Right ventricle myocardium superior (tissue), 1 donor: ENCODE measurements around the gene SLX4IP. TPM values are rescaled to one million over a fixed set of nuclear protein-coding genes. Genes with fewer than 3 reads are reported as not detected.
A peak's percentile ranks its signal among the peaks of the same experiment; 100 is the strongest.
"Not testable (repeated sequence)": the region's sequence is repeated elsewhere in the genome, so short reads cannot be mapped to it uniquely, and the experiment has no call there.

Experiments used
- ATAC-seq: fragments of 200-7000 bp; cut with Tn5 transposase; one replicate; pipeline ENCODE4 v1.9.1; 2020; ENCODE audit warnings: mild to moderate bottlenecking; ENCODE audit not compliant: poor library complexity
- DNase-seq: peaks from one replicate; pipeline ENCODE4 v3.0.0-alpha.2; 2020
- intact Hi-C: fragments of 100-400 bp; cut with DNase I; formaldehyde crosslinking; loops from one replicate; pipeline ENCODE4 v1.11.2; 2022
- long read RNA-seq: library from polyadenylated mRNA; unstranded; transcript quantifications from one replicate; pipeline ENCODE4 v2.0.0, GENCODE V29; 2021
- total RNA-seq: library from RNA; stranded (reverse); fragmentation: NEBNext Ultra II Directional; extraction: Animal tissue kit (Norgen Biotek cat#: 25700); gene quantifications from one replicate; pipeline ENCODE4 v1.2.1, GENCODE V29; 2021
- donor health status: DM: no; HTN: yes; CAD: no; lungs with severe emphysema.

Gene SLX4IP
- 2.6 TPM for total RNA-seq
- long read RNA-seq = 0 reads

- peak; percentile 92 for DNase-seq
- intact Hi-C loops = no loop called here
- peak; percentile 86 for ATAC-seq
Measured at GRCh38 chr20:10434832-10435812, at the start of gene SLX4IP. Gene SLX4IP, plus strand, starts transcription at chr20:10435305. Its CDS starts 22,900 bp downstream, at chr20:10458205.

- ATAC-seq = no peak
- no peak for DNase-seq
- intact Hi-C loops = no loop called here
Measured at GRCh38 chr20:10385850-10386544, 49.1 kb upstream of the SLX4IP start.

DNA sequence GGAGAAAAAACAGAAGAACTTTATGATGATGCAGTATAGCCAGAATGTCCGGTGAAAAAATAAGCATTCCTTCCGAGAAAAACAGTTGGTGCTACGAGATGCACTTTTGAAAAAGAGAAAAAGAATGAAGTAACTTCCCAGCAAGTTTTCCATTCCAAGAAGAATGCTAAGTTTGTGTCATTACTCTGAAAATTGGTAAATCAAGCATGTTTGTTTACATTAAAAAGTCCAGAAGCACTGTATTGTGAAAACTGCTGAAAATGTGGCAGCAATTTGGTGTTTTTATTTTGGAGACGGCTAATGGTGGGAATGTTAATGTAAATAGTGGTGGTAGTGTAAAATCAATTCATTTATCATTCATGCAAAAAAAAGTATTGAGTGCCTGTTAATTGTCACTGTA, 47.4 kb upstream of the SLX4IP start:
- DNase-seq (no peak), ATAC-seq (no peak)
- intact Hi-C loops = no loop called here

DNA sequence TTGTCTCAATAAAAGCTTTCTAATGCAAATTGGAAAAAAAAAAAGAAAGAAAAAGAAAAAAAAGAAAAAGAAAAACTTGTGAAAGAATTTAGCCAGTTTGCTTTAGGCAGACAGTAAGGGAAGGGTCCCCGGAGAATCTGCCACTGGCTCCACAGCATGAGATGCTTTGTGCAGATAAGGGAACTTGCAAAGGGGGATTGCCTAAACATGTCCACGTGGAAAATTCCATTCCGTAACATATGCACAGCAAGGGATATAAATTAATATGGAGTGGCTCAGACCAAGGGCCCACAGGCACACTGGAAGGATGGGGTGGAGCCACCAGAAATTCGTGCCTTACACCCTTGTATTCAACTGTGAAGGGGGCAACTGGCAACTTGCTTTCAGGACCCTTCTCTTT, 46.5 kb upstream of the SLX4IP start:
- no peak for DNase-seq
- intact Hi-C loops = no loop called here
- no peak for ATAC-seq

GRCh38 chr20:10390709-10391108, 44.4 kb upstream of the SLX4IP start:
- ATAC-seq (no peak), DNase-seq (no peak)
- intact Hi-C loops = no loop called here

DNA sequence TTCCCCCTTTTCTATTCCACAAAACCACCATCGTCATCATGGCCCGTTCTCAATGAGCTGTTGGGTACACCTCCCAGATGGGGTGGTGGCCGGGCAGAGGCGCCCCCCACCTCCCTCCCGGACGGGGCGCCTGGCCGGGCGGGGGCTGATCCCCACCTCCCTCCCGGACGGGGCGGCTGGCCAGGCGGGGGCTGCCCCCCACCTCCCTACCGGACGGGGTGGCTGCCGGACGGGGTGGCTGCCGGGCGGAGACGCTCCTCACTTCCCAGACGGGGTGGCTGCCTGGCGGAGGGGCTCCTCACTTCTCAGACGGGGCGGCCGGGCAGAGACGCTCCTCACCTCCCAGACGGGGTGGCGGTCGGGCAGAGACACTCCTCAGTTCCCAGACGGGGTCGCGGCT, 40.4 kb upstream of the SLX4IP start:
- ATAC-seq, intact Hi-C loops, DNase-seq: not testable (repeated sequence)

DNA sequence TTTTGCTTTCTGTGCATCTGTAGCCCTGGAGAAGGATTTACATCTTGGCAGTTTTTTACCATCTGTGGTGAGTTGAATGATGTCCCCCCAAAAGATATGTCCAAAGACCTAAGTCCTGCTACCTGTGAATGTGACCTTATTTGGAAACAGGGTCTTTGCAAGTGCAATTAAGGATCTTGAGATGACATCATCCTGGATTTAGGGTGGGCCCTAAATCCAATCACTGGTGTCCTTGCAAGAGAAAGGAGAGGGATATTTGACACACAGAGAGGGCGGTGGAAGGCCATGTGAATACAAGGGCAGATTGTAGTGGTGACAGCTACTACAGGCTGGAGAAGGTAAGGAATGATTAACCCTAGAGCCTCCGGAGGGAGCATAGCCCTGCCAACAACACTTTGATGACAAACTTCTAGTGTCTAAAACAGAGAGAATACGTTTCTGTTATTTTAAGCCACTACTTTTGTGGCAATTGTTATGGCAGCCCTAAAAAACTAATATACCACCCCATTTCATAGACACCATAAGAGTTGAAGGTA, 36.2 kb upstream of the SLX4IP start:
- DNase-seq (no peak), ATAC-seq (no peak)
- intact Hi-C loops = no loop called here

- ATAC-seq (no peak), DNase-seq (no peak)
- intact Hi-C loops = no loop called here
Measured at GRCh38 chr20:10402938-10403608, 32.0 kb upstream of the SLX4IP start.

DNA sequence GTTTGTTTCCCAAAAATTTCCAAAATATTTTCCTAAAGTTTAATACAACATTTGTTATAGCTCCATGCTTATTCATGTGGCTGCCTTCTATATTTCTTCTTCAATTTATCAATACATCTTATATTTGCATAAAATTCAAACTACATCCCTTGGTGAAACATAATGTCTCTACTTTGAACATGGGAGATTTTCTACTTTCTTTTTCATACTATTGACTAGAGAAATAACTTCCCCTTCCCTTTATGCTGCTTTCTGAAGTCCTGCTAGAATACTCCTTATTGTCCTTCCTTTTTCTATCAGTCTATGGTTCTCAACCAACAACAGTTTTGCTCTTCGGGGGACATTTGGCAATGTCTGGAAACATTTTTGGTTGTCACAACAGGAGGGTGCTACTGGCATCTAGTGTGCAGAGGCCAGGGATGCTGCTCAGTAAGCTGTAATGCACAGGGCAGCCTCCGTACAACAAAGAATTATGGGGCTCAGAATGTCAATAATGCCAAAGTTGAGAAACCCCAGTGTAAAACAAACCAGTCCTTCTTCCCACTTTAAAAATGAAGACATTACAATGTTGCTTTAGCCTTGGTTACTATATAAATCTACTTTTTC, 31.0 kb upstream of the SLX4IP start:
- ATAC-seq (no peak), DNase-seq (no peak)
- intact Hi-C loops = no loop called here

DNA sequence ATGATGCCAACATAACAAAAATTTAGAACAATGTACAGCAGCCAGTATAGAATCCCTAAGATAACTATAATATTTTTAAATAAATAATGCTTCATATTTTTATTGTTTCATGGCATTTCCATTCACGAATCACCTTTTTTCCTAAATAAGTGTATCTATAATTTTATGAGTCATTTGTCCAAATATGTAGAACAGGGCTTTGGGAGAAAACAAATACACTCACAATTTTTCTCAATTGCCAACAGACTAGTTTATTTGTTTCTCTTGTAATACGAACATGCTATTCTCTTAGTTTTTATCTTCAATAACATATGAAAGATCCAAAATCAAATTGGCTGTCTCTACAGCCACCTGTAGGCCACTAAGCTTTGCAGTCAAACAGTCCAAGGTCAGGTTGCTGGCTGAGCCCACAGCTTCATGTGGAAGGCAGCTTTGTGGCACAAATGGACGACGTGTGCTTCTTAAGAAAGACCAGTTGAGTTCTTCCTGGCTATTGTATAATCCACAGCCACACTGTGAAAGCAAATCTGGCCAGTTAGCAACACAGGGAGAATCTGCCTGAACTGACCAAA, 30.1 kb upstream of the SLX4IP start:
- intact Hi-C loops = no loop called here
- DNase-seq (no peak), ATAC-seq (no peak)

GRCh38 chr20:10408108-10408813, 26.8 kb upstream of the SLX4IP start:
- intact Hi-C loops = no loop called here
- ATAC-seq (no peak), DNase-seq (no peak)

GRCh38 chr20:10411673-10412072, 23.4 kb upstream of the SLX4IP start:
- ATAC-seq = no peak
- no peak for DNase-seq
- intact Hi-C loops = no loop called here

DNA sequence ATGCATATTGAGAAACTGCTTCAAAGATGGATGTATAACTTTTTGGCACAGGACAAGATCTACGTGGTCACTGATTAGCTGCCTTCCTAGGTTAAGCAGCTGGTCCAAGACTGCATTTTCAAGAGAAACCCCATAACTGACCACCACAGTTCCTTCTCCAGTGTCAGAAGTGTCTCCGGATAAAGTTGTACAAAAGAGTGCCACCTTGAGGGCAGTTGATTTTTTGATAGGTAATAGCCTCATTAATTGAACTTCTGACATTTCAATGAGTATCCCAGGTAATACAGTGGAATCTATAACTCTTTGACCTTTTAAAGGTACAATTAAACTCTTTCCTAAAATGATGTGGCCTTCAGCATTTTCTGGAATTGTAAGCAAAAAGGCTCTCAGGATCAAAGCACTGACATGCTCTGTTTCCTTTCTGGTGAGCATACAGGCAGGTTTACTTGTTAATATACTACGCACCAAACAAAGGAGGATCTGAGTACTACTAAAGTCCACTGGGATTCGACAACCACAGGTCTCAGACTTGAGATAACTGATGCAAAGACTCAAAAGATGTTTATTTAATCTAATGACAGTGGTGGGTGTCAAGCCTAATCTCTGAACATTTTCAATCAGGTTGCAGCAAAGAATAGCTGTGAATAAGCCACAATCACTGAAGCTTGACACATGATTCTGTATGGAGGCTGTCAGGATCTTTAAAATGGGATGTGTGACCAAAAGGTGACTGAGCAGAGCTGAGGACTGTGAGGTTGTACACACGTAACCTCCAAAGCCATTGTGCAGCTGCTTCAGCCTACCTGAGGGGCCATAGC, 22.3 kb upstream of the SLX4IP start:
- DNase-seq = no peak
- intact Hi-C loops = no loop called here
- no peak for ATAC-seq

DNA sequence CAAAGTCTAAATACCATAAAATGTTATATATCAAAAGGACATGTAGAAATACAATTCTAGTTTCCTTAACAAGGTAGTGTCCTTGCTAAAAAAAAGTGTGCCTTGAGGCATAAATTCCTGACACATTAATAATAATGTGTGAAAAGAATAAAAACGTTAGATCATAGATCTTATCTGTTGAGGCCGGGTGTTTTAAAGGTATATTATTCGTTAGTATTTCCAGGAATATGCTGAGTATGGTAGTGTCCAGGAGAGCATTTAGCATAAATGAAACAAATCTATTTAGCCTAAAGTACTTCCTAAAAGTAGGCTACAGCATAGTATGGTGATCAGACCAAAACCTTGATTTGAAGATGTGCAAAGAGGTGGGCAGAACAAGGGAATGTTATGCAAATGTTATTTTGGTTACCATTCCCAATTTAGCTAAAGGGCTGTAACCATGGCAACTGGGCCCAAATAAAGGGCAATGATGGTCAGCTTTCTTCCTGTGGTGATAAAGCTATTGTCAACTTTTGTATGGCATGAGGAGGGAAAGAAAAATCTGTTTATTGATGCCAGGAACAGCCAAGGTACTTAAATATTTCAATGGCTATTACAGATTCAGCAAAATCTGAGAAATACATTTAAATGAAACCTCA, 20.0 kb upstream of the SLX4IP start:
- intact Hi-C loops = no loop called here
- no peak for ATAC-seq

GRCh38 chr20:10417218-10417617, 17.9 kb upstream of the SLX4IP start:
- intact Hi-C loops, ATAC-seq, DNase-seq: not testable (repeated sequence)

More for the DNA sequence above, 20.0 kb upstream of the SLX4IP start:
- no peak for DNase-seq

DNA sequence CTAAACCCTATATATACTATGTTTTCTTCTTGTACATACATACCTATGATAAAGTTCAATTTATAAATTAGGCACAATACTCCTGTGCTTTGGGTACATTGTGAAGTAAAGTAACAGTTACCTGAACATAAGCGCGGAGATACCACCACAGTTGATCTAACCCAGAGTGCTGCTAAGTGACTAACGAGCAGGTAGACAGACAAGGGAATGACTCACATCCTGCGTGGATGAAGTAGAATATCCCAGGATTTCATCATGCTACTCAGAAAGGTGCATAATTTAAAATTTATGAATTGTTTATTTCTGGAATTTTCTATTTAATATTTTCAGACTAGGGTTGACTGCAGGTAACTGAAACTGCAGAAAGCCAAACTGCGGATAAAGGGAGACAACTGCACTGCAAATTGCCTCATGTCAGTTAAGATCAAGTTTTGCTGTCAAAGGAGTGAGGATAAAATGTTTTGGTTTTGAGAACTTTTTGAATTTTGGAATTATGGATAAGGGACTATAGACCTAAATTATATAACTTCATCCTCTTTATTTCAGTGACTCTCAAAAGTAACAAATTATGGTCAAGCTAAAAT, 15.5 kb upstream of the SLX4IP start:
- ATAC-seq = no peak
- DNase-seq = no peak
- intact Hi-C loops = loop anchor here (10.0 kb wide), 1 partner anchor 445 kb away; no protein-coding TSS in a partner anchor
